Caco-2 (cell line): ENCODE data around the gene RIPOR3. TPM values are rescaled to one million over a fixed set of nuclear protein-coding genes. Genes with fewer than 3 reads are reported as not detected.

Source experiments
- BruUV-seq: library from RNA; stranded (reverse); fragments of 400-500 nt; replicated peaks from 2 replicates; lab custom pipeline; 2021; lab: Mats Ljungman, UMichigan
- CTCF ChIA-PET: fragments of 300-600 bp; sonication (Branson Sonifier 250); formaldehyde crosslinking; loops from one replicate; lab custom pipeline; 2022; ENCODE audit warnings: antibody characterized with exemption; lab: Charles Lee
- POLR2A ChIA-PET: fragments of 300-600 bp; sonication (Branson Sonifier 250); formaldehyde crosslinking; loops from one replicate; lab custom pipeline; 2022; ENCODE audit warnings: antibody characterized with exemption; lab: Charles Lee
- DNase-seq, 2 experiments: peaks; one replicate each; pipeline versions ENCODE4 v3.0.0 to v3.0.0-alpha.2; 2020 to 2022
- H3K27me3 ChIP-seq: replicated peaks from 2 replicates; pipeline ENCODE4 v1.6.0; 2011; ENCODE audit warnings: low read length; ENCODE audit not compliant: control insufficient read depth, insufficient read depth
- H3K36me3 ChIP-seq: 2 replicates; pipeline ENCODE4 v1.5.1; 2011; ENCODE audit warnings: low read length; ENCODE audit not compliant: control insufficient read depth, insufficient read depth
- H3K4me1 ChIP-seq: fragments of 250-450 bp; sonication (Bioruptor Pico); 2 replicates; pipeline ENCODE4 v1.5.1; 2020; ENCODE audit warnings: mild to moderate bottlenecking
- H3K4me3 ChIP-seq: 2 replicates; pipeline ENCODE4 v1.5.1; 2011; ENCODE audit warnings: low read depth, mild to moderate bottlenecking, control low read depth, low read length
- H3K9me3 ChIP-seq: fragments of 250-450 bp; sonication (Bioruptor Pico); 2 replicates; pipeline ENCODE4 v1.5.1; 2020; ENCODE audit warnings: mild to moderate bottlenecking, moderate library complexity
- H3K27ac Mint-ChIP-seq: one replicate; pipeline ENCODE4 v1.8.0; 2022; ENCODE audit warnings: mixed read lengths; ENCODE audit not compliant: unreplicated experiment
- H3K27me3 Mint-ChIP-seq: one replicate; pipeline ENCODE4 v1.8.0; 2022; ENCODE audit warnings: mixed read lengths; ENCODE audit not compliant: insufficient read depth, unreplicated experiment
- H3K36me3 Mint-ChIP-seq: one replicate; pipeline ENCODE4 v1.8.0; 2022; ENCODE audit warnings: mild to moderate bottlenecking, mixed read lengths; ENCODE audit not compliant: insufficient read depth, unreplicated experiment
- H3K4me1 Mint-ChIP-seq: one replicate; pipeline ENCODE4 v1.8.0; 2022; ENCODE audit warnings: low read depth, mixed read lengths; ENCODE audit not compliant: unreplicated experiment
- H3K4me3 Mint-ChIP-seq: one replicate; pipeline ENCODE4 v1.8.0; 2022; ENCODE audit warnings: mild to moderate bottlenecking, moderate library complexity, mixed read lengths; ENCODE audit not compliant: unreplicated experiment
- H3K9me3 Mint-ChIP-seq: one replicate; pipeline ENCODE4 v1.8.0; 2022; ENCODE audit warnings: mixed read lengths; ENCODE audit not compliant: unreplicated experiment
- intact Hi-C: fragments of 100-400 bp; cut with micrococcal nuclease; formaldehyde crosslinking; loops from one replicate; pipeline ENCODE4 v1.10.0; 2022; ENCODE audit not compliant: unreplicated experiment
- total RNA-seq: library from RNA; stranded (reverse); gene quantifications from 2 replicates; pipeline ENCODE4 v1.2.3, GENCODE V29; 2022
- TF ChIP-seq, protein P1 (sequence below), 2 experiments: fragments of 200-600 bp in 1 of 2; IDR thresholded peaks; 1 replicate in 1 of 2; 2 replicates in 1 of 2; pipeline versions ENCODE4 v1.5.1 to v1.8.0; 2011 to 2022; ENCODE audit warnings: antibody characterized with exemption in 1 of 2, control low read depth in 1 of 2, inconsistent platforms in 1 of 2, low read depth in 1 of 2, low read length in 1 of 2, mild to moderate bottlenecking in 1 of 2, moderate library complexity in 1 of 2; ENCODE audit not compliant: insufficient read depth in 1 of 2, severe bottlenecking in 1 of 2, unreplicated experiment in 1 of 2

The RIPOR3 gene
- total RNA-seq, 1 experiment from 2014 or later = 0.18 TPM

DNA sequence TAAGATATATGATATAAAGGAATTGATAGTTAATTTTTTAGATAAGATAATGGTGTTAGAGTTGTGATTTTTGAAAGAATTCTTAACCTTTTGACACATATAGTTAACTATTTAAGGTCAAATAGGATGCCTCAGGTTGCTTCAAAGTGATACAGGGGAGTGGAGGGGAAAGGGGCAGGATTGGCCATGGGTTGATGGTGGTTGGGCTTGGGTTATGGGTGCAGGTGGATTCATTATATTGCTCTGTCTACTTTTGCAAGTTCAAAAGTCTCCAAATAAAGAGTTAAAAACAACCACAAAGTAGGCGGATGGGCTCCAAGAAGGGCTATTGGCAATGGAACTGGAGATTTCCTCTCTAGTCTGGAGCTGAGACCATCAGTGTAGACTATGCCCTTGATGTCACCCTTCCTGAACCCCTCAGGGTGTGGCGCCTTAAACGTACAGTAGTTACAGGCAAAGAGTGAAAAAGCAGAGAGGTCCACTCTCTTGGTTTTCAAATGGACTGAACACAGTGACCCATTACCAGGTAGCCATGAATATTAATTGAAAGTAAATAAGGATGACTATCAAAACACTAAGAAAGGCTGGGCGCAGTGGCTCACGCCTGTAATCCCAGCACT lies 100.0 kb downstream of the RIPOR3 start:
- BruUV-seq = TSS peak; percentile 9
- no peak for DNase-seq
- TF ChIP-seq, protein P1, sequence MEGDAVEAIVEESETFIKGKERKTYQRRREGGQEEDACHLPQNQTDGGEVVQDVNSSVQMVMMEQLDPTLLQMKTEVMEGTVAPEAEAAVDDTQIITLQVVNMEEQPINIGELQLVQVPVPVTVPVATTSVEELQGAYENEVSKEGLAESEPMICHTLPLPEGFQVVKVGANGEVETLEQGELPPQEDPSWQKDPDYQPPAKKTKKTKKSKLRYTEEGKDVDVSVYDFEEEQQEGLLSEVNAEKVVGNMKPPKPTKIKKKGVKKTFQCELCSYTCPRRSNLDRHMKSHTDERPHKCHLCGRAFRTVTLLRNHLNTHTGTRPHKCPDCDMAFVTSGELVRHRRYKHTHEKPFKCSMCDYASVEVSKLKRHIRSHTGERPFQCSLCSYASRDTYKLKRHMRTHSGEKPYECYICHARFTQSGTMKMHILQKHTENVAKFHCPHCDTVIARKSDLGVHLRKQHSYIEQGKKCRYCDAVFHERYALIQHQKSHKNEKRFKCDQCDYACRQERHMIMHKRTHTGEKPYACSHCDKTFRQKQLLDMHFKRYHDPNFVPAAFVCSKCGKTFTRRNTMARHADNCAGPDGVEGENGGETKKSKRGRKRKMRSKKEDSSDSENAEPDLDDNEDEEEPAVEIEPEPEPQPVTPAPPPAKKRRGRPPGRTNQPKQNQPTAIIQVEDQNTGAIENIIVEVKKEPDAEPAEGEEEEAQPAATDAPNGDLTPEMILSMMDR (IDR thresholded peaks at IDR 0.05; ENCODE audit: insufficient read depth in 1 of 2, low read depth in 1 of 2, low read length in 1 of 2, severe bottlenecking in 1 of 2, unreplicated experiment in 1 of 2) = no peak
- peaks cover 9% of the 10 kb centered on the region; the same call in 1 of the 2 replicates for H3K4me1 ChIP-seq
- H3K36me3 ChIP-seq = peaks cover 1% of the 10 kb centered on the region; the same call in 1 of the 2 replicates
- no peaks in the 10 kb centered on the region for H3K27me3 ChIP-seq
- Mint-ChIP-seq H3K27me3 (no peaks in the 10 kb centered on the region), H3K27ac (no peak overlapping the region), H3K9me3 (no peaks in the 10 kb centered on the region), H3K4me3 (no peak overlapping the region), H3K4me1 (peaks cover 5% of the 10 kb centered on the region), H3K36me3 (peaks cover 66% of the 10 kb centered on the region)
- intact Hi-C loops = no loop called here
- no peaks in the 10 kb centered on the region for H3K9me3 ChIP-seq
- no peak overlapping the region for H3K4me3 ChIP-seq
- POLR2A ChIA-PET = no interaction called here
- CTCF ChIA-PET = interaction anchor here (0.6 kb wide), 1 partner anchor 361 kb away, joined by 3 read pairs; no protein-coding TSS in a partner anchor

GRCh38 chr20:50590348-50590664 lies 101.0 kb downstream of the RIPOR3 start:
- H3K27me3 ChIP-seq = no peaks in the 10 kb centered on the region
- Mint-ChIP-seq H3K4me3 (no peak overlapping the region), H3K4me1 (no peaks in the 10 kb centered on the region), H3K9me3 (no peaks in the 10 kb centered on the region), H3K27me3 (no peaks in the 10 kb centered on the region), H3K27ac (no peak overlapping the region), H3K36me3 (peaks cover 66% of the 10 kb centered on the region)
- no peak for DNase-seq
- no peaks in the 10 kb centered on the region for H3K9me3 ChIP-seq
- POLR2A ChIA-PET = no interaction called here
- TF ChIP-seq, protein P1 (IDR thresholded peaks at IDR 0.05; ENCODE audit: insufficient read depth in 1 of 2, low read depth in 1 of 2, low read length in 1 of 2, severe bottlenecking in 1 of 2, unreplicated experiment in 1 of 2) = no peak
- no peak overlapping the region for H3K4me3 ChIP-seq
- intact Hi-C loops = no loop called here
- peaks cover 9% of the 10 kb centered on the region; the same call in 1 of the 2 replicates for H3K4me1 ChIP-seq
- peaks cover 4% of the 10 kb centered on the region for H3K36me3 ChIP-seq
- CTCF ChIA-PET = no interaction called here
- no TSS peak for BruUV-seq

DNA sequence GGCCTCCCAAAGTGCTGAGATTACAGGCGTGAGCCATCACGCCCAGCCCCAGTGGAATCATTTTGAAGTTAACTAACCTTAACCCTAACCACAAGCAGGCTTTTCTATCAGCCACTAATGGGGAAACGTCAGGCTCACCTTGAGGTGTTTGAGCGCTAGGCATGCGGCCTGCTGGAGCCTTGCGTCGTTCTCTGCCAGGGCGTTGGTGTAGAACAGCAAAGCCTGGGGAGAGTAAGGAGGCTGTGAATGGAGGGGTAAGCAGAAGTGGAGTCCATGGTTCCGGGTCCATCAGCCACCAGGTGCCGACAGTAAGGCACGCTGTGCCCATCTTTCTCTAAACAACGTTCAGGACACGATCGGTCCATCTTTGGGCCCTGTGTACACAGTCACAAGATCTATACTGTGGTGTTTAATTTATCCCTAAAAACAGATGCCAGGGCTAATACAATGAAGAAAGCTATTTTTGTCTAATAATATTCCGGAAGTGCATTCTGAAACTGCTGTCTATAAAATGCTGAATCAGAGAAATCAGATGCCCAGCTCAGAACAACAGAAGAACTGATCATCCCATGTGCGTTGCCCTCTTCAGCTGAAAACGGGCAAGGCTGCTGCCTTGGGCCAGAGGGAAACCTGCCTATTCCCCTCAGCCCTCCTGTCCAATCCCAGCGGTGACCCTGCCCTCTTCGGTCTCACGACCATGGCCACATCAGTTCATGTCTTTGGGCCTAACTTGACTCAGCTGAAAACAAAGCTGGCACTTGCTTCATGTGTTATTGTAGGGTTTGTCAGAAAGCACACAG lies 101.6 kb downstream of the RIPOR3 start:
- Histone ChIP-seq H3K36me3 (peaks cover 4% of the 10 kb centered on the region), H3K4me3 (no peak overlapping the region), H3K27me3 (no peaks in the 10 kb centered on the region), H3K4me1 (peaks cover 9% of the 10 kb centered on the region; the same call in 1 of the 2 replicates), H3K9me3 (no peaks in the 10 kb centered on the region)
- H3K4me1 Mint-ChIP-seq = no peaks in the 10 kb centered on the region
- intact Hi-C loops = no loop called here
- no peak overlapping the region for H3K27ac Mint-ChIP-seq
- no peak overlapping the region for H3K4me3 Mint-ChIP-seq
- peaks cover 68% of the 10 kb centered on the region for H3K36me3 Mint-ChIP-seq
- BruUV-seq = no TSS peak
- POLR2A ChIA-PET = no interaction called here
- DNase-seq = no peak
- H3K27me3 Mint-ChIP-seq = no peaks in the 10 kb centered on the region
- CTCF ChIA-PET = interaction anchor here (0.7 kb wide), 2 partner anchors 336 to 360 kb away, joined by 3 read pairs; no protein-coding TSS in a partner anchor
- TF ChIP-seq, protein P1 (IDR thresholded peaks at IDR 0.05; ENCODE audit: insufficient read depth in 1 of 2, low read depth in 1 of 2, low read length in 1 of 2, severe bottlenecking in 1 of 2, unreplicated experiment in 1 of 2) = no peak
- H3K9me3 Mint-ChIP-seq = no peaks in the 10 kb centered on the region
